GM21390 (cell line): ENCODE data around the gene SELPLG.
"Not testable (repeated sequence)": the region's sequence is repeated elsewhere in the genome, so short reads cannot be mapped to it uniquely, and the experiment has no call there.

Source experiments
- ATAC-seq: cut with Tn5 transposase; IDR thresholded peaks from one replicate; pipeline ENCODE4 v1.9.1; 2021; ENCODE audit not compliant: unreplicated experiment

The SELPLG gene

DNA sequence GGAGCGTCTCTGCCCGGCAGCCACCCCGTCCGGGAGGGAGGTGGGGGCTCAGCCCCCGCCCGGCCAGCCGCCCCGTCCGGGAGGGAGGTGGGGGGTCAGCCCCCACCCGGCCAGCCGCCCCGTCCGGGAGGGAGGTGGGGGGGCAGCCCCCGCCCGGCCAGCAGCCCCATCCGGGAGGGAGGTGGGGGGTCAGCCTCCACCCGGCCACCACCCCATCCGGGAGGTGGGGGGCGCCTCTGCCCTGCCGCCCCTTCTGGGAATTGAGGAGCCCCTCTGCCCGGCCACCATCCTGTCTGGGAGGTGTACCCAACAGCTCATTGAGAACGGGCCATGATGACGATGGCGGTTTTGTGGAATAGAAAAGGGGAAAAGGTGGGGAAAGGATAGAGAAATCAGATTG is 22.6 kb upstream of the SELPLG start:
- ATAC-seq = not testable (repeated sequence)

DNA sequence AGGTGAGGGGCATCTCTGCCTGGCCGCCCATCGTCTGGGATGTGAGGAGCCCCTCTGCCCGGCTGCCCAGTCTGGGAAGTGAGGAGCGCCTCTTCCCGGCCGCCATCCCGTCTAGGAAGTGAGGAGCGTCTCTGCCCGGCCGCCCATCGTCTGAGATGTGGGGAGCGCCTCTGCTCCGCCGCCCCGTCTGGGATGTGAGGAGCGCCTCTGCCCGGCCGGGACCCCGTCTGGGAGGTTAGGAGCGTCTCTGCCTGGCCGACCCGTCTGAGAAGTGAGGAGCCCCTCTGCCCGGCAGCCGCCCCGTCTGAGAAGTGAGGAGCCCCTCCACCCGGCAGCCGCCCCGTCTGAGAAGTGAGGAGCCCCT is 22.1 kb upstream of the SELPLG start:
- not testable (repeated sequence) for ATAC-seq

DNA sequence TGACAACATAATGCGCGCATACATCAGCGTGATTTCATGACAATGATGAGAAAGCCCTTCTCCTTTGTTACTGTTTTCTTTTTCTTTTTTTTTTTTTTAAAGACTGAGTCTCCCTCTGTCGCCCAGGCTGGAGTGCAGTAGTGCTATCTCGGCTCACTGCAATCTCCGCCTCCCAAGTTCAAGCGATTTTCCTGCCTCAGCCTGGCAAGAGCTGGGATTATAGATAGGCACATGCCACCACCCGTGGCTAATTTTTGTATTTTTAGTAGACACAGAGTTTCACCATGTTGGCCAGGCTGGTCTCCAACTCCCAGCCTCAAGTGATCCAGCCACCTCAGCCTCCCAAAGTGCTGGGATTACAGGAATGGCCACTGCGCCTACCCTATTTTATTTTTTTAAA is 20.9 kb upstream of the SELPLG start:
- not testable (repeated sequence) for ATAC-seq

DNA sequence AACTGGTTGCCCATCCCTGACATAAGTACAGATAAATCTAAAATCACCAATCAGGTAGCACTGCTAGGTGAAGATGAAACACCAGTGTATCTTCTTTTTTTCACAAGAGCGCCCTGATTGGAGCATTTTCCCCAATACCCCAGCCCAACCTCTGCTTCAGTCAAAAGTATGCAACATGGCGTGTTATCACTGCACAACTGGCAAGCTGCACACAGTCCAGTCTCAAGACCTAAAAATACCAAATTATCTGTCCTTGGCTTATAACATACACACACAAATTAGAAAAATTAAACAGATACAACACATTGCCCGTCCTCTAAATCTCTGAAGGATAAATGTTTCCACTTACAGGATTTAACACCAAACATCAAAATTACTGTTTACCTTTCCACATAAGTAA is 20.2 kb upstream of the SELPLG start:
- no peak for ATAC-seq

DNA sequence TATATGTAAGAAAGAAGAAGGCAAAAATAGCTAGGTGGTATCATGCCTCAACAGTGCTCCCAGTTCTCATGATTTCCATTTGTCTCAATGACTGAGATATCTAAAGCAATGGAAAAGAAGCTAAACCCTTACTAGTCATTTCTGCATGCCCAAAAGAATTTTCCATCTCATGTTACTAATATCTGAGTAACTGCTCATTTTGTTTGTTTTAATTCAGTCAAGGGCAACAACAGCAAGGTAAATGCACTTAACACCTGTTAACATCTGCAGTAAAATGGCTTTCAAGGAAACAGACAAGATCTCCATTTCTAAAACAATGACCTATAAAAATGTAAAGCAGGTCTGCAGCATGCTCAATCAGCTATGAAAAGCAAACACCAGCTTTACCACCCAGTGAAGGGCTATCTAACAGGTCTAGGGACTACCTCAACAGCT is 19.4 kb upstream of the SELPLG start:
- no peak for ATAC-seq

DNA sequence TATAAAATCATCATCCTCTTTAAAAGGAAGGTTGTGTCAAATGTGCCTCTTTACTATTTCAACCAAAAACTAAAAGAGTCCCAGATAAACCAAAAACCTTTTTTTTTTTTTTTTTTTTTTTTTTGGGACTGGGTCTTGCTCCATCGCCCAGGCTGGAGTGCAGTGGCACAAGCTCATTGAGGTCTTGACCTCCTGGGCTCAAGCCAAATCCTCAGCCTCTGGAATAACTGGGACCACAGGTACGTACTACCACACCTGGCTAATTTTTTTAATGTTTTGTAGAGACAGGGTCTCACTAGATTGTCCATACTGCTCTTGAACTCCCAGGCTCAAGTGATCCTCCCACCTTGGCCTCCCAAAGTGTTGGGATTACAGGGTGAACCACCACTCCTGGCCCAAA is 16.4 kb upstream of the SELPLG start:
- ATAC-seq = no peak

DNA sequence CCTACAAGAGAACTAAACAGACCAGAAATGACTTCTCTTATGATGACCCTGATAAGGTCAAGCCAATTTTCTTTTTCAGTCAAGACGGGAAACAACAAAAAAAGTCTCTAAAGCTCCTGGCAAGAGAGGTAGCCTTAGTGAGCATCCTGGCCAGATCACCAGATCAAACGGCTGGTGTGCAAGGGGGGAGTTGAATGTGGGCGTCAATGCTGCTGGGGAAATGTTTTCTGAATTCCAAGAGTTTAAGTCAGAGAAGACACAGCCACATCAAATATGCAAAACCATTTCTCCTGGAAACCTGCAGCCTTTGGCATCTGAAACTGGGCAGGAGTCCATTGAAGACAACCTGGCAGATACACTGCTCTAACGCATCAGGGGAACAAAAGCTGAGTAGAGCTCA is 16.0 kb upstream of the SELPLG start:
- no peak for ATAC-seq

DNA sequence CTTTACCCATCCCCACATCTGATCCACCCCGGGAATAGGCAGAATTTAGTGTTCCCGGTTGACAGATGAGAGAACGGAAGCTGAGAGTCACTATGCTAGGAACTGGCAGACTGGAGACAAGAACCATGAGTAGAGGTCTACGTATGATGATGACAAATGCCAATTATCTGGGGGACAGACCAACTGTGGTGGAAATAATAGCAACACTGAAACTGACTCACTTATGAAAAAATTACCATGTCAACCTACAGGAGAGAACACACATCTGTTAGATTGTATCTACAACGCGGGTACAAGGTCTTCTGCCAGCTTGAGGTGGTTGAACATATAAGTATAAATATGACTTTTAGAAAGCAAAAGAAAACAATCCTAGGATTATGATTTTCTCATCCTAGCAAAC is 15.4 kb upstream of the SELPLG start:
- ATAC-seq = no peak

DNA sequence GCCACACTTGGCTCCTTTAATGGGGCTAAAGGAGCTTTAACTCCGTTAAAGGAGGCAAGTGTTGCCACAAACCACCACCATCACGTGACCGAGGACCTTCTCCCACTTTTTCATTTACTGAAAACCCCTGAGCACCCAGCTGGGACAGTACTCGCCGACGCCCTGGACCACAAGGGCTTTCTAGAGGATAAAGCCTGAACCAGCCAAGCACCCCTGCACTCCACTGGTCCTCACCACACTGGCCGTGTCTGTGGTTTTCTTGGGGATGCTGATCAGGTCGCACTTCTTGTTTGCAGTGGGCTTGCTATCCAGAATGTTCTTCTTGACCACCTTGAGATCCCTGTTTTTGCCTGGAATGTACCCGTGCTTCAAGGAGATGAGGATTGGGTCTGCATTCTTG is 14.7 kb upstream of the SELPLG start:
- no peak for ATAC-seq

DNA sequence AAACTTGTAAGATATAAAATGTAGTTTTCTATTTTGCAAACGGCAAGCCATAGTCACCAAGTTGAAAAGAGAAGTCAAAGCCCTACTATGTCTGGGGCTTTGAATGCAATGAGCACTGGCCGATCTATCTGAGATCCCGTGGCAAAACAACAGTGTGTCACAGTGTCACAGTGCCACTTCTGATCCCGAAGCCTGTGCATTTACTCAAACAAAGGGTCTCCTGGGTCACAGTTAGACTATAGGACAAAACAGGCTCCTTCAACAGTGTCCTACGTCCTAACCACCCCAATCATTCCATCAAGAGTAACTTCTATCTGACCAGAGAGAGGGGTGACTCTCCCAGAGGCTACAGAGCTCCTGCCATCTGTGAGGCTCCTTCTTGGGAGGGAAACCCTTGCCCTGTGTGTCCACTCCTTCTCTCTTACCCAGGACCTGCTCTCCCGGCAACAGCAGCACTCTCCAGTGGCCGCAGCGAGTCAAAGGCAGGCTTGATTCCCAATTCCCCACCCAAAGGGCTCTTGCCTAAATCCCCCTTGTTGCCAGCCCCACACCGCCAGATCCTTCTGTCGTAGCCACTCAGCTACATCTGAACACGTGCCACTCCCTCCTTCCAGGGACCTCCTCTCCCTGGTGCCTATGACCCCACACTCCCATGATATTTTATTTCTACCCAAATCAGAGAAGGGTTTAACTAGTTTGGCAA is 14.0 kb upstream of the SELPLG start:
- ATAC-seq = no peak

DNA sequence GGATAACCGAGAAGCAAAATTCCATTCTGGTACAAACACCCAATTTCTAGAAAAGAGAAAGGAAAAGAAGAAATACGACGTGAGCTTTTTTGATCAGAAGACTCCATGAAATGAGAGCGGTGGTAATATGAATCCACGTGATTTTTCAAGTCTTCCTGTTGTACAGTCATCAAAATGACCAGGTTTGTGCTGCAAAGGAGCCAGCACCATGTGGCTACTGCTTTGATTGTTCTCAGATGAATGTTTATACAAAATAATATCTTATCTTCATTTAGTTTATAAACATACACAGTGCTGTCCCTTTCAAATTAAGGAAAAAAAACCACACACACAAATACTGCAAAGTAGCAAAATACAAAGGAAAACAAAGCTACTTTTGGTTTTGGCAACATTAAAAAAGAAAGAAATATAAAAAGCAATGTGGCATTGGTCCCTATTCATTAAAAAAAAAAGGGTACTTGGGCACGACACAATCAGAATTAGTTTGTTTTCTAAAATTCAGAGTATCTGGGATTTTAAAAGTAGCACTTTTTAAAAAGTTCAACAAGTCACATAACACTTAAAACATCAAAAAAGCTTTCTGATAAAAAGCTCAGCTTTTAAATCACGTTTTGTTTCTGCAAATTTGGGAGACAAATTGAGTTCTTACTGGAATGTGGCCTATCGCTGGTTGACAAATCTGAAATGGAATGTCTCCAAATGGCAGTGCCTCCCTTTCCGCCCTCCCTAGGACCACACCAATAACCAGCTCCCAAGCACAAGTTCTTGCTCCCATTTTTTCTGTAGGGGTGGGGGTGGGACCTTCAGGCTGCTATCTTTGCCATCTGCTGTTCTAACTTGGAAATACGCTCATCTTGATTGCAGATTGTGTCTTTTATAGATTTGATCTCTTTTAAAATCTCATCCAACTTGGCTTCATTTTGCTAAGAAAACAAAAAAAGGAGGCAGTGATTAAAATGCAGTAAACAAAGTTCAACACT is 13.2 kb upstream of the SELPLG start:
- no peak for ATAC-seq

DNA sequence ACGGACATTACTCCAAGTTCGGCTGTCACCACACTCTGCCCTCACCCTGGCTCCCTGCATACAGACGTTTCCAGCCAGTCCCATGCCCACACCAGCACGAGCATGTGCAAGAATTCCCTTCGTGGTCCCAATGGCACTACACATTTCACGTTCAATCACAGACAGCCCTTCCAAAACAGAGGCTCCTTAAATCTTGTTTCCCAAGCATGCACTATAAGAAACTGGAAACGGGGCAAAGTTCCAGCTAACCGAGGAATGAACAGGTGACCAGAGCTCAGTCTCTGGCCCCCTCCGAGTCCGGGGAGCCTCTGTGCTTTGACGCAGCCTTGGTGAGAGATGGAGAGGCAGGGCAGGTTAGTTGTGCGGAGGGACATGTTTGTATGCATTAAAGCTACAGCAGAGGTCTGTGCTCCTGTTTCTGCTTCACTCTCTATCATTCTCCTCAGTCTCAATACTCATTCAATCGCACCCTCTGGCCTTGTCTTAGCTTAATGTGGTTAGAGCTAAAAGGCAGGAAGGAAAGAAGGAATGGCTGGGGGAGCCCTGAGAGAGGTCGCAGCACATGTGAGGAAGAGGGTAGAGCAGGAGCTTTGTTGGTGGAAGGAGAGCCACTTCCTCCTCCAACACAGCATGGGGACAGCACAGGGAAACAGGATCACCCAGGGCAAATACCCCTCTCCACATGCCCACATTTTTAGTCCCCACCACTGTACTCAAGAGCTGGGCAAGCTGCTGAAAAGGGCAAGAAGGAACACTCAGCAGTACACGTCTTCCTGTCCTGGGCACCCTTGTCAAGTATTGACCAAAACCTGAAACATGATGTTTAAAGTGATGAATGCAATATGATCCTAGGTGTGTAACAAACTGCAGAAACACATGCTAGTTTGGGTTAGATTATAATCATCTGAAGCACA is 12.2 kb upstream of the SELPLG start:
- ATAC-seq = no peak

DNA sequence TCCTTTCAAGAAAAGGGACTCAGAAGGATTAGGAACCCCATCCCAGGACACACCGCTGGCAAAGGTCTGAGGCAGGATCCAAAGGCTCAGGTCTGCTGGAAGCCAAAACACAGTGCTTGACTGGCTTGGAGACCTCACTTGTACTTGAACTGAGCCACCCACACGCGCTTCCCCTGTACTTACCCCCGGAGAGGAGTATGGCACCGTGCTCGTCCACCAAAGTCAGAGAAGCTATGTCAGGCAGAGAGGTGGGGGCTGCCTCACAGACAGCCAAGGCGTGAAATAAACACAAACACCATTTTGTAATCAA is 11.1 kb upstream of the SELPLG start:
- no peak for ATAC-seq

DNA sequence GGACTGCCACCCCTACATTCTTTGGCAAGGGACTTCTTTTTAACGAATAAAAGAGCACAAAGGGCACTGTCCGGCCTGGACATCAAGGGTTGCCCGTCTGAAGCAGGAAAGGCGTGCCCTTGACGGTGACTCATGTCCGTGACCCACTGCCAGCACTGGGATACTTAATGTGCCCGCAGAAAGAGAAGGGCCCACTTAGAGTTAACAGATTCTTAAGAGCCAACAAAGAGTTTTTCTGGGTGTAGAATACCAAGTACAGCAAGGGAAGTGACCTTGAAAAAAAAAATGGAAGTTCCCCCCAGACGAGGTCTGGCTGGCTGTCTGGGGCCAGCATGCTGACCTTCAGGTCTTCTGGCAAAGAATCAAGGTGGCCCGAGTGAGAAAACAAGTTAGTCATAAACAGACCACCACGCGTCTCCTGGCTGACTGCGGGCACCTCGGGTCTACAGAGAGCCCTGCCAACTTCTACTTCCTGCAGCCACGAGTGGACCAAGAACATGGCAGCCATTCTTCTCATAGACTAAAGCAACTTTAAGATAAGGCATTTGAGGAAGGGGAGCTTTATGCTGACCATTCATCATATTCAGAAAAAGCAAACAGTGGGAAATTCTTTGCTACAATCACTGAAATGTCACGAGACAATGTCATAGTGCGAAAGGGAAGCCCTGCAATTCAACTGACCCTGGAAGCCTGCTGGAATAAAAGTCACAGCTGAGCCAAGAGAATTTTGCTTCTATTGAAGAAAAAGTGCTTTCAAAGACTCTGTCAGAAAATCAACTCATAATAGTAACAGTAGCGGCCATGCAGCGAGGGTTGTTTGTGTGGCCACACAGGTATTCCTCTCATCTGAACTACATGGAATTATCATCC is 10.5 kb upstream of the SELPLG start:
- ATAC-seq = no peak

DNA sequence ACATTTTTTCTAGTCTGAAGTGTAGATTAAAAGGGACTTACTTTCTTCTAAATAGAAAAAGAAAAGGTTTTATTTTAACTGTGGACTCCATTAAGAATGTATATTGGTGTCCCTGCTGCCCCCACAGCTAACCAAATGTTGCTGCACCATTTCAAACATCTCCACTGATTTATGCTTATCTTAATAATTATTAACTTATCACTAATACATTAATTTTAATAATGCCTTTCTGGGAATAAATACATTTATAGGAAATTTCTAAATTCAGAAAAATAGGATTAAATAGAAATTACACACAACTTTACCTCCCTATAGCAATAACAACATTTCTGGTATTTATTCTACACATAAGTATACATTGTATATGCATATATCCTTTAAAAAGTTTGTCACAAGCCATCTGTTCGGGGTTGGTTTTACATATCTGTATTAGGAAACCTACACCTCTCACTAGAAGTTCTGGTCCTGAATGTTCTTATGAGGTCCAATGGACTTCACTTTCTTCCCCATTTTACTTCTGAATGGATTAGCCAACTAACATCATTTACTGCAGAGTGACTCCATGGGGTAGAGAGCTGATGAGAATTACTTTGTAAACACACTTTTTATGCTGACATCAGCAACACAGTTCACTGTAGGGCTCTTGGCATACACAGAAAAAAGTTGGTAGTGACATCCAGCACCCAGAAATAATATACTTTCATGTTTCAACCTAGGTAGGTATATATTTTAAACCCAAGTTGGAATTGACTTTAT is 9.4 kb upstream of the SELPLG start:
- ATAC-seq = no peak

DNA sequence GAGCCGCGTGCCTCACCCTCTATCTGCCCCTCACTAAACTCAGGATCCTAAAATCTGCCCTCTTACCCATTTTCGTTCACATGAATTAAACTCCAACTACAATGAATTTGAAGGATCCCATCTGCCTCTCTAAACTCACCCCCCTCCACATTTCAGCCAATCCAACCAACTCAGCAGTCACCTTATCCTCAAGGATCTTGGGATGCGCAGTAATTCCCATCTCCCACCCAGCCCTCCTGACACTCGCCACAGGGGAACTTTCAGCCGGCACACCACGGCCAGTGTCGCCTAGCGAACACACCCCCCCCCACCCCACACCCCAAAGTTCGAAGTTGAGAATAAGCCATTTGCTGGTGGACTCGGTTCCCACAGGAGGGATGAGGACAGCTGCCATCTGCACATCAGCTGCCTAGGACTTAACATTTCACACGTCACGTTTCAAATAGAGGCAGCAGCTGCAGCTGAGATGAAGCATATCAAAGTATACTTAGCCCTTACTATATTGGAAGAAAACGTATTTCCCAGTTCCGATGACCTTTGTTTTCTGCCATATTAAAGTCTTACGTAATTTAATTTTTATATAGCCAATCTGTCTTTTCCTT is 8.7 kb upstream of the SELPLG start:
- no peak for ATAC-seq

DNA sequence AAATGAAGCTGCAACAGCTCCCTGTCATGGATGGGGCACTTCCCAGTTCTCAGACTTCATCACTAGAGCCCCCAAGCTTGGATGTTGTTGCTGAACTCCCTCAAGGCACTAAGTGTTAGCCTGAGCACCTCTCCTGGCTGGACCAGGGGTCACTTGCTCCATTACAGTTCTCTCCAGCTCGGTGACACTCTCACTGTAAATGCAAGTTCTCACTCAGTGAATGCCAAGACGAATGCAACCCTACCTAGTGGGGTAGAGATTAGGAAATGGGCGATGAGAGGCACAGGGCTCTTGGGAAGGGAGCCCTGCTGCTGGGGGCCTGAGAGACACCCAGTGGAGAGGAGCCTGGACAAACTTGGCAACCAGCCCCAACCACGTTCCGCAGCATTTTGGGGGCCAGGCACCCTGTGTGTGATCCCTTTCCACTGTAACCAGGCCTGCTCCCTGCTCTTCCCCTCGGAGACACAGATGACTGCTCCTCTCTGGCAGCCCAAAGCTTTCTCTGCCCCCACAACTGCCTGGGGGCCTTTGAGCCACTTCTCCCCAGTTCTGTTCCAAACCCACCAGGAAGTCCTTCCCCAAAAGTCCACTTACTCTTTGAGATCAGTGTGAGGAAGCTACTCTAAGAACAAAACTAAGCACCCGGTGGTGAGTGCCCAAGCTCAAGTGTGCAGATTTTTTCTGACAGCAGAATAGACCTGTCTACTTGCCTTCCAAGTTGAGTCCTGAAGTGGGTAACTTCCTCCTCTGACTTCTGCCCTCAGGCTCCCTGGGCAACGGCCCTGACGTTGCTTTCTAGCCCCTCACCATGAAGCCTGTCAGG is 8.0 kb upstream of the SELPLG start:
- ATAC-seq = no peak

DNA sequence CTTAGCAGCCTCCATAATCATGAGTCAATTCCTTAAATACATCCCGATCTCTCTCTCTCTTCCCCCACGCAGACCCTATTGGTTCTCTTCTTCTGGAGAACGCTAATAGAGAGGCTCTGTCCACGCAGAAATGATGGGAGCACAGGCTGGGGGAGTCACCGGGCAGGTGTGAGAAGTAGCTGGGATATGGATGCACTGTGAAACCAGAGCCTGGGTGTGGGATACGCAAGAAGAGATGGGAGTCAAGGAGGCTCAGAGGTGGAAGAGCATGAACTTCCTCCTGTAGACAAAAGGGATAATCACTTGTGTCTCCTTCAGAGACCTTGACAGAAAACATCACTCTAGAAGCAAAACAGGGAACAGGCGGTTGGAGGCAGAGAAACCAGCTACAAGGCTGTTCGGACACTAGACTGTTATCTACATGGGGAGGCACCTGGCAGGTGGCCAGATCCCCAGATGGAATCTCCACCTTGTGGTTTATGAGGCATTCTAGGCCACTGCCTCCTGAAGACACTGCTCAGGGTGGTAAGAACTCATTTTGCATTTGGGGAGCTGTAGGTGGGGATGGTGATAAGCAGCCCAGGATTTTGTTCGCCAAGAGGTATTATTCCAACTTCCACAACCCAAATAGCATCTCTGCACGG is 7.2 kb upstream of the SELPLG start:
- ATAC-seq = no peak
